Central memory CD8-positive, alpha-beta T cell (primary cell): ENCODE results near the gene FALEC.

Source experiments
- ATAC-seq: fragments of 150-1000 bp; cut with Tn5 transposase; replicated peaks from 2 replicates; pipeline ENCODE4 v1.10.0; 2022; ENCODE audit warnings: mild to moderate bottlenecking, moderate FRiP score, moderate number of reproducible peaks; ENCODE audit not compliant: poor library complexity, severe bottlenecking; ENCODE audit errors: extremely low read depth
- DNase-seq, 2 donors: peaks; one replicate each; pipeline ENCODE4 v3.0.0; 2021; ENCODE audit warnings: low spot score in 2 of 2
- H3K27ac Mint-ChIP-seq: one replicate; pipeline ENCODE4 v1.8.0; 2022; ENCODE audit warnings: low read depth, mild to moderate bottlenecking, moderate library complexity, mixed read lengths
- H3K27me3 Mint-ChIP-seq: one replicate; pipeline ENCODE4 v1.8.0; 2022; ENCODE audit warnings: mixed read lengths
- H3K36me3 Mint-ChIP-seq: one replicate; pipeline ENCODE4 v1.8.0; 2022; ENCODE audit warnings: mild to moderate bottlenecking, moderate library complexity, mixed read lengths; ENCODE audit not compliant: insufficient read depth
- H3K4me1 Mint-ChIP-seq: one replicate; pipeline ENCODE4 v1.8.0; 2022; ENCODE audit warnings: mixed read lengths
- H3K4me3 Mint-ChIP-seq: one replicate; pipeline ENCODE4 v1.8.0; 2022; ENCODE audit warnings: mild to moderate bottlenecking, moderate library complexity, mixed read lengths
- H3K9me3 Mint-ChIP-seq: one replicate; pipeline ENCODE4 v1.8.0; 2022; ENCODE audit warnings: mixed read lengths

The FALEC gene

GRCh38 chr1:150536836-150537731, 21.5 kb downstream of the FALEC start:
- H3K27me3 Mint-ChIP-seq: peaks cover 18% of the 10 kb centered on the region
- H3K4me1 Mint-ChIP-seq: peaks cover 6% of the 10 kb centered on the region
- no peak for ATAC-seq
- H3K36me3 Mint-ChIP-seq: peaks cover 2% of the 10 kb centered on the region
- H3K9me3 Mint-ChIP-seq: no peaks in the 10 kb centered on the region
- H3K27ac Mint-ChIP-seq: no peak overlapping the region
- no peak overlapping the region for H3K4me3 Mint-ChIP-seq
- no peak for DNase-seq

GRCh38 chr1:150537732-150538684, 22.5 kb downstream of the FALEC start:
- Mint-ChIP-seq H3K4me3 (no peak overlapping the region), H3K36me3 (peaks cover 3% of the 10 kb centered on the region), H3K9me3 (no peaks in the 10 kb centered on the region), H3K4me1 (no peaks in the 10 kb centered on the region), H3K27me3 (peaks cover 25% of the 10 kb centered on the region), H3K27ac (no peak overlapping the region)
- no peak for DNase-seq
- no peak for ATAC-seq

GRCh38 chr1:150543500-150544143, 28.1 kb downstream of the FALEC start:
- H3K27me3 Mint-ChIP-seq: peaks cover 42% of the 10 kb centered on the region
- H3K4me3 Mint-ChIP-seq: no peak overlapping the region
- no peaks in the 10 kb centered on the region for H3K9me3 Mint-ChIP-seq
- ATAC-seq: no peak
- H3K27ac Mint-ChIP-seq: no peak overlapping the region
- H3K4me1 Mint-ChIP-seq: no peaks in the 10 kb centered on the region
- DNase-seq: no peak
- H3K36me3 Mint-ChIP-seq: peaks cover 3% of the 10 kb centered on the region

- H3K9me3 Mint-ChIP-seq: no peaks in the 10 kb centered on the region
- no peaks in the 10 kb centered on the region for H3K4me1 Mint-ChIP-seq
- peaks cover 37% of the 10 kb centered on the region for H3K27me3 Mint-ChIP-seq
- DNase-seq: no peak
- no peak overlapping the region for H3K4me3 Mint-ChIP-seq
- no peak overlapping the region for H3K27ac Mint-ChIP-seq
- peaks cover 3% of the 10 kb centered on the region for H3K36me3 Mint-ChIP-seq
- ATAC-seq: no peak
These were observed 28.7 kb downstream of the FALEC start for GRCh38 chr1:150544204-150544603.

- peaks cover 8% of the 10 kb centered on the region for H3K4me1 Mint-ChIP-seq
- DNase-seq (no peak), ATAC-seq (no peak)
- no peak overlapping the region for H3K4me3 Mint-ChIP-seq
- peaks cover 5% of the 10 kb centered on the region for H3K36me3 Mint-ChIP-seq
- no peaks in the 10 kb centered on the region for H3K9me3 Mint-ChIP-seq
- H3K27ac Mint-ChIP-seq: no peak overlapping the region
- H3K27me3 Mint-ChIP-seq: peaks cover 31% of the 10 kb centered on the region
These were observed 30.0 kb downstream of the FALEC start for GRCh38 chr1:150545486-150546032.

DNA sequence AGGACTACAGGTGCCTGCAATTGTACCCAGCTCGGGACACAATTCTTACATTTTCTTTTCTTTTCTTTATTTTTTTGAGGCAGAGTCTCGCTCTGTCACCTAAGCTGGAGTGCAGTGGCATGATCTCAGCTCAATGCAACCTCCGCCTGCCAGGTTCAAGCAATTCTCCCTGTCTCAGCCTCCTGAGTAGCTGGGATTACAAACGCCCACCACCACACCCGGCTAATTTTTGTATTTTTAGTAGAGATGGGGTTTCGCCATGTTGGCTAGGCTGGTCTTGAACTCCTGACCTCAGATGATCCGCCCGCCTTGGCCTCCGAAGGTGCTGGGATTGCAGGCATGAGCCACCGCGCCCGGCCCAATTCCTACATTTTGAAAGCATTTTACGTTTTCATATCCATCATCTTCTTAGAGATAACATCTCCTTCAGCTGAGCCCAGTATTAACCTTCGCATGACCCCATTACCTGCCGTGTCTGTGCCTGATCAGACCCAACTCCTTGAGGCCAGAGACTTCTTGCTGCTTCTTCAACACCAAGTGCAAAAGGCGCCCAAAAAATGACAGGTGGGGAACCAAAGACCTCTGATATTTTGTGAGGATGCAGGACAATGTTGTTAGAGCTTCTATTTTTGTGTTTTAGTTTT, 30.9 kb downstream of the FALEC start:
- Mint-ChIP-seq H3K27me3 (peaks cover 31% of the 10 kb centered on the region), H3K27ac (no peak overlapping the region), H3K36me3 (peaks cover 4% of the 10 kb centered on the region)

DNA sequence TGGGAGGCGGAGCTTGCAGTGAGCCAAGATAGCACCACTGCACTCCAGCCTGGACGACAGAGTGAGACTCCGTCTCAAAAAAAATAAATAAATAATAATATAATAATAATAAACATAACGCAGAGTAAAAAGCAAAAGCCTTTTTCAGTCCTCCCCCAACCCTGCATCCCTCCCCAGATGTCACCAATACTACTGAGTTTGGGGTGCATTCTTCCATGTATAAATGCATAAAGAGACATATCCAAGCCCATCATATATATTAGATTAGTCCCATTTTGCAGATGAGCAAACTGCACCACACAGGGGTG, 32.7 kb downstream of the FALEC start:
- no peak for DNase-seq
- Mint-ChIP-seq H3K36me3 (peaks cover 4% of the 10 kb centered on the region), H3K4me1 (peaks cover 26% of the 10 kb centered on the region), H3K9me3 (no peaks in the 10 kb centered on the region), H3K27me3 (peaks cover 20% of the 10 kb centered on the region), H3K4me3 (peak overlapping the region; percentile 73), H3K27ac (no peak overlapping the region)
- ATAC-seq: no peak

More for the DNA sequence above, 30.9 kb downstream of the FALEC start:
- no peak for ATAC-seq
- Mint-ChIP-seq H3K4me1 (peaks cover 16% of the 10 kb centered on the region), H3K9me3 (no peaks in the 10 kb centered on the region), H3K4me3 (no peak overlapping the region)
- DNase-seq: no peak

DNA sequence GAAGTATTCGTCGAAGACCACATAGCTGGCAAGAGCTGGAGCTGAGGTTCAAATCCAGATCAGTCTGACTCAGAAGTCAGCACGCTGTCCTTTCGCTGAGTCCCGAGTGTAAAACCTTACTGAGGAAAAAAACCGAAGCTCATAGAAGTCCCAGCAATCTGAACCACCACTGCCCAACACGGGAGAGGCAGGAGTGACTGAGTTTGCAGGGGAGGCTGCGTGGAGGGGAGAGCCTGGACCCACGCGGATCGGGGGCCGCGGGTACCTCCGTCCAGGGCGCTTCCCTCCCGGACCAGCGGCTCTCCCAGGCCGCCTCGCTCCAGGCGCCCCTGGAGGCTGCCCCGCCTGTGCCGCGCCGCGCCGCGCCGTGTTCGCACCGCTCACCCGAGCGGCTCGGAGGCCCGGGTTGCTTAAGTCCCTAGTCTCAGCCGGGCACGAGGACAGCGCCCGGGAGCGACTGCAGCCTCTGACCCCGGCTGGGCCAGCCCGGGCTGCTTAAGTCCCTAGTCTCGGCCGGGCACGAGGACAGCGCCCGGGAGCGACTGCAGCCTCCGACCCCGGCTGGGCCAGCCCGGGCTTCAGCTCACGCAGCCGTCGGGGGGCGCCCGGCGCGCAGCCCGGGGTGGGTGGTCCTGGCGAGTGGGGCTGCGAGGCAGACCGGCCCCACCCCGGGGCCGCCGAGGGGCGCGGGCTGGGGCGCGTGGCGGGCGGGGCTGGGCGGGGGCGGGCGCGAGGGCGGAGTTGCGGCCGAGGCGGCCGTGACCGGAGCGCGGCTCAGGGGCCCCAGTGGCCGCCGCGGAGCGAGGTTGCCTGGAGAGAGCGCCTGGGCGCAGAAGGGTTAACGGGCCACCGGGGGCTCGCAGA, 33.3 kb downstream of the FALEC start, which contains the start of gene ADAMTSL4:
Gene ADAMTSL4 (plus strand): TSS at position 777 of the 864 bp plus-strand sequence. CDS start 2,881 bp downstream, outside the sequence.
- ATAC-seq (peak; percentile 75), DNase-seq (no peak)
- no peaks in the 10 kb centered on the region for H3K9me3 Mint-ChIP-seq
- peaks cover 20% of the 10 kb centered on the region for H3K27me3 Mint-ChIP-seq
- H3K36me3 Mint-ChIP-seq: peaks cover 4% of the 10 kb centered on the region
- H3K27ac Mint-ChIP-seq: peak within 1 kb of the TSS; percentile 69
- peak within 1 kb of the TSS; percentile 80 for H3K4me3 Mint-ChIP-seq
- H3K4me1 Mint-ChIP-seq: peaks cover 26% of the 10 kb centered on the region

DNA sequence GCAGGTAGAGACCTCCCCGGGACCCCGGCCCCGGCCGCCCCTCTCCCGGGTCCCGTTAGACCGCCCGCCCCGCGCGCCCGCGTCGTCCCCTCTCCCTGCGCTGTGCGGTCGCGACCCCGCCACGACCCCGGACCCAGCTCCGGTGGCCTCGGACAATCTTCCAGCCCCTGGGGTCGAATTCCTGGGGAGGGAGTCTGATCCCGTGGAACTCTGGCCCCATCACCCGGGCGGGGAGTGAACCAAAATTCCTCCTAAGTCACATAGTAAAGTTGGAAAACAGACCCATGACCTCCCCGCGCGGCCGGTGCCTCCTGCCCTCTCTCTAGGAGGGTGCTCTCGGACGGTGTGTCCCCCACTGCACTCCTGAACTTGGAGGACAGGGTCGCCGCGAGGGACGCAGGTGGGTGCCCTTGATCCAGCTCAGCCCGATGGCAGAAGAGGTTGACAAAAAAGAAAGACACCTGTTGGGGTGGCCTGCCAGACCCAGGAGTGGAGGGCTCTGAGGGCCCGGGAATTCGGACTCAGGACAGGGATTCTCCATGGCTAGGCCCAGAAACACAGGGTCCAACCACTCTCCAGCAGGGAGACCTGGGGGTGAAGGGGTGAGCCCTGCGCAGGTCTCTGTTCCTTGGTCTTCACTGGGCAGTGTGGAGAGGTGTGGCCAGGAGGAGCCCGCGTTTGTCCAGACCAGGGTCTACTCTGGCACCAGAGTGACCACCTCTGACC, 34.1 kb downstream of the FALEC start:
- DNase-seq: no peak

DNA sequence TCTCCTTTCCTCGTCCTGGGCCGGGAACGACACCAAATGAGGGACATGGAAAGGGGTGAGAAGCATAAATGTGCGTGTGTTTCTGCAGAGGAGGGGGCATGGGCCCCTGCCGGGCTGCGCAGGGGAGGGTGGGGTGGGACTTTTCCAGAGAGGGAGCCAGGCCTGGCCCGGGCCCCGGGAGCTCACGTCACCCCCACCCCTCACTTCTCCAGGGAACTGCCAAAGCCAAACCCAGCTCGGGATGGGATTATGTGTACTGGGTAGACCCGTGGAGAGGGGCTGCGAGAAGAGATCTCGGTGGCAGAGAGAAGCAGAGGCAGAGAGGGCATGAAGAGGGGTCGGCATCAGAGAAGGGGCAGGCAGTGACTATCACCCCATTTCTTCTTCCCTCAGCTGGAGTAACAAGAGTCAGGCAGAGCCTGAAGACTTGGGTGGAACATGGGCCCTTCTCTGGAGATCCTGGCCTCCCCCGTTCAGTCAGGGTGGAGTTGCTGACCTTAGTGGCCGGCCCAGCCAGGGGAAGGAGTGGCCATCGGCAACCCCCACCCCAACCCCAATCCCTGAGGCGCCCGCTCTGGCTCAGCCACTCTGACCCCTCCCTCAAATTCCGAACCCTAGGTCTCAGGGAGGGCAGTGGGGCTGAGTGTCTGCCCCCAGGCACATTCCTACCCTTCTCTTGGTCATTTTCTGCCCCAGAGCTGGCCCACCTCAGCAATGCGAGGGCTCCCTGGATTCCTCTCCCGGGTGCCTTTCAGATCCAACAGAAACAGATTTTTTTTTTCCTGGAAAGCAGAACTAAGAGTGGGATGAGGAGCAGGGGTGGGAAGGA, 34.9 kb downstream of the FALEC start:
- H3K27me3 Mint-ChIP-seq: peaks cover 16% of the 10 kb centered on the region
- ATAC-seq (no peak), DNase-seq (no peak)
- H3K9me3 Mint-ChIP-seq: no peaks in the 10 kb centered on the region
- peaks cover 11% of the 10 kb centered on the region for H3K36me3 Mint-ChIP-seq
- no peak overlapping the region for H3K27ac Mint-ChIP-seq
- peaks cover 26% of the 10 kb centered on the region for H3K4me1 Mint-ChIP-seq
- no peak overlapping the region for H3K4me3 Mint-ChIP-seq

More for the DNA sequence above, 34.1 kb downstream of the FALEC start:
- Mint-ChIP-seq H3K27me3 (peaks cover 20% of the 10 kb centered on the region), H3K9me3 (no peaks in the 10 kb centered on the region), H3K4me3 (peak overlapping the region; percentile 80), H3K36me3 (peaks cover 8% of the 10 kb centered on the region), H3K27ac (peak overlapping the region; percentile 69), H3K4me1 (peaks cover 26% of the 10 kb centered on the region)
- no peak for ATAC-seq
